ENCODE measurements around the gene ZBTB24. TPM values are rescaled to one million over a fixed set of nuclear protein-coding genes. Genes with fewer than 3 reads are reported as not detected.
A peak's percentile ranks its signal among the peaks of the same experiment; 100 is the strongest.

ZBTB24 gene
- total RNA-seq, 1 donor from 2014 or later = 4.7 TPM

- H3K36me3 ChIP-seq (ENCODE audit: control insufficient read depth in 3 of 3, insufficient read depth in 3 of 3, low read length in 3 of 3) = peaks cover 10 to 29% (median 10%) of the 10 kb centered on the region in 3 donors
- H3K9ac ChIP-seq (ENCODE audit: low read depth in 1 of 3, low read length in 3 of 3) = no peak overlapping the region
- H3K9me3 ChIP-seq (ENCODE audit: control insufficient read depth in 3 of 3, low read length in 3 of 3) = no peaks in the 10 kb centered on the region
- no peak overlapping the region for H3K4me3 ChIP-seq (ENCODE audit: low read length in 3 of 3)
- H3K4me1 ChIP-seq (ENCODE audit: control insufficient read depth in 3 of 3, insufficient read depth in 3 of 3, low read length in 3 of 3) = peaks cover 0 to 1% (median under 1%) of the 10 kb centered on the region in 3 donors
- H3K27me3 ChIP-seq (ENCODE audit: control insufficient read depth in 3 of 3, insufficient read depth in 3 of 3, low read length in 3 of 3) = no peaks in the 10 kb centered on the region
- no peak overlapping the region for H3K27ac ChIP-seq (ENCODE audit: low read depth, low read length)
These were observed 35.9 kb downstream of the ZBTB24 start for GRCh38 chr6:109447087-109447486.

- no peak overlapping the region for H3K9ac ChIP-seq (ENCODE audit: low read depth in 1 of 3, low read length in 3 of 3)
- H3K9me3 ChIP-seq (ENCODE audit: control insufficient read depth in 3 of 3, low read length in 3 of 3) = no peaks in the 10 kb centered on the region
- H3K27me3 ChIP-seq (ENCODE audit: control insufficient read depth in 3 of 3, insufficient read depth in 3 of 3, low read length in 3 of 3) = no peaks in the 10 kb centered on the region
- H3K4me3 ChIP-seq (ENCODE audit: low read length in 3 of 3) = no peak overlapping the region
- peaks cover under 1 to 7% (median 6%) of the 10 kb centered on the region in 3 donors for H3K4me1 ChIP-seq (ENCODE audit: control insufficient read depth in 3 of 3, insufficient read depth in 3 of 3, low read length in 3 of 3)
- H3K27ac ChIP-seq (ENCODE audit: low read depth, low read length) = no peak overlapping the region
- peaks cover 6 to 25% (median 12%) of the 10 kb centered on the region in 3 donors for H3K36me3 ChIP-seq (ENCODE audit: control insufficient read depth in 3 of 3, insufficient read depth in 3 of 3, low read length in 3 of 3)
These were observed 36.5 kb downstream of the ZBTB24 start for GRCh38 chr6:109446541-109446940.

- no peak overlapping the region for H3K4me3 ChIP-seq (ENCODE audit: low read length in 3 of 3)
- H3K27ac ChIP-seq (ENCODE audit: low read depth, low read length) = no peak overlapping the region
- no peaks in the 10 kb centered on the region for H3K9me3 ChIP-seq (ENCODE audit: control insufficient read depth in 3 of 3, low read length in 3 of 3)
- H3K36me3 ChIP-seq (ENCODE audit: control insufficient read depth in 3 of 3, insufficient read depth in 3 of 3, low read length in 3 of 3) = peaks cover 5 to 25% (median 12%) of the 10 kb centered on the region in 3 donors
- H3K27me3 ChIP-seq (ENCODE audit: control insufficient read depth in 3 of 3, insufficient read depth in 3 of 3, low read length in 3 of 3) = no peaks in the 10 kb centered on the region
- peaks cover 5 to 12% (median 11%) of the 10 kb centered on the region in 3 donors for H3K4me1 ChIP-seq (ENCODE audit: control insufficient read depth in 3 of 3, insufficient read depth in 3 of 3, low read length in 3 of 3)
- H3K9ac ChIP-seq (ENCODE audit: low read depth in 1 of 3, low read length in 3 of 3) = no peak overlapping the region
These were observed 36.9 kb downstream of the ZBTB24 start for GRCh38 chr6:109446072-109446471.

GRCh38 chr6:109445382-109445781 is 37.6 kb downstream of the ZBTB24 start:
- Histone ChIP-seq H3K4me1 (ENCODE audit: control insufficient read depth in 3 of 3, insufficient read depth in 3 of 3, low read length in 3 of 3) (peaks cover 7 to 14% (median 12%) of the 10 kb centered on the region in 3 donors), H3K27ac (ENCODE audit: low read depth, low read length) (no peak overlapping the region), H3K36me3 (ENCODE audit: control insufficient read depth in 3 of 3, insufficient read depth in 3 of 3, low read length in 3 of 3) (peaks cover 5 to 25% (median 12%) of the 10 kb centered on the region in 3 donors), H3K9me3 (ENCODE audit: control insufficient read depth in 3 of 3, low read length in 3 of 3) (no peaks in the 10 kb centered on the region), H3K27me3 (ENCODE audit: control insufficient read depth in 3 of 3, insufficient read depth in 3 of 3, low read length in 3 of 3) (no peaks in the 10 kb centered on the region), H3K4me3 (ENCODE audit: low read length in 3 of 3) (no peak overlapping the region), H3K9ac (ENCODE audit: low read depth in 1 of 3, low read length in 3 of 3) (no peak overlapping the region)

- H3K36me3 ChIP-seq (ENCODE audit: control insufficient read depth in 3 of 3, insufficient read depth in 3 of 3, low read length in 3 of 3) = peaks cover 5 to 25% (median 12%) of the 10 kb centered on the region in 3 donors
- no peaks in the 10 kb centered on the region for H3K27me3 ChIP-seq (ENCODE audit: control insufficient read depth in 3 of 3, insufficient read depth in 3 of 3, low read length in 3 of 3)
- no peaks in the 10 kb centered on the region for H3K9me3 ChIP-seq (ENCODE audit: control insufficient read depth in 3 of 3, low read length in 3 of 3)
- H3K4me3 ChIP-seq (ENCODE audit: low read length in 3 of 3) = no peak overlapping the region
- no peak overlapping the region for H3K9ac ChIP-seq (ENCODE audit: low read depth in 1 of 3, low read length in 3 of 3)
- no peak overlapping the region for H3K27ac ChIP-seq (ENCODE audit: low read depth, low read length)
- H3K4me1 ChIP-seq (ENCODE audit: control insufficient read depth in 3 of 3, insufficient read depth in 3 of 3, low read length in 3 of 3) = peaks cover 7 to 21% (median 17%) of the 10 kb centered on the region in 3 donors
These were observed 39.5 kb downstream of the ZBTB24 start for GRCh38 chr6:109443425-109443950.

GRCh38 chr6:109442393-109442924 is 40.6 kb downstream of the ZBTB24 start:
- Histone ChIP-seq H3K9me3 (ENCODE audit: control insufficient read depth in 3 of 3, low read length in 3 of 3) (no peaks in the 10 kb centered on the region), H3K4me3 (ENCODE audit: low read length in 3 of 3) (no peak overlapping the region), H3K9ac (ENCODE audit: low read depth in 1 of 3, low read length in 3 of 3) (no peak overlapping the region), H3K4me1 (ENCODE audit: control insufficient read depth in 3 of 3, insufficient read depth in 3 of 3, low read length in 3 of 3) (peaks cover 7 to 21% (median 17%) of the 10 kb centered on the region in 3 donors), H3K36me3 (ENCODE audit: control insufficient read depth in 3 of 3, insufficient read depth in 3 of 3, low read length in 3 of 3) (peaks cover 5 to 25% (median 12%) of the 10 kb centered on the region in 3 donors), H3K27me3 (ENCODE audit: control insufficient read depth in 3 of 3, insufficient read depth in 3 of 3, low read length in 3 of 3) (no peaks in the 10 kb centered on the region), H3K27ac (ENCODE audit: low read depth, low read length) (no peak overlapping the region)

GRCh38 chr6:109441069-109441816 is 41.8 kb downstream of the ZBTB24 start:
- Histone ChIP-seq H3K9ac (ENCODE audit: low read depth in 1 of 3, low read length in 3 of 3) (peak overlapping the region; percentile 86 to 94 (median 87)), H3K27me3 (ENCODE audit: control insufficient read depth in 3 of 3, insufficient read depth in 3 of 3, low read length in 3 of 3) (no peaks in the 10 kb centered on the region), H3K4me1 (ENCODE audit: control insufficient read depth in 3 of 3, insufficient read depth in 3 of 3, low read length in 3 of 3) (peaks cover 7 to 21% (median 17%) of the 10 kb centered on the region in 3 donors), H3K27ac (ENCODE audit: low read depth, low read length) (peak overlapping the region; percentile 81), H3K4me3 (ENCODE audit: low read length in 3 of 3) (peak overlapping the region; percentile 89 to 94 (median 91)), H3K9me3 (ENCODE audit: control insufficient read depth in 3 of 3, low read length in 3 of 3) (no peaks in the 10 kb centered on the region), H3K36me3 (ENCODE audit: control insufficient read depth in 3 of 3, insufficient read depth in 3 of 3, low read length in 3 of 3) (peaks cover 2 to 24% (median 7%) of the 10 kb centered on the region in 3 donors)

- Histone ChIP-seq H3K9ac (ENCODE audit: low read depth in 1 of 3, low read length in 3 of 3) (peak within 1 kb of the TSS; percentile 86 to 94 (median 87)), H3K4me1 (ENCODE audit: control insufficient read depth in 3 of 3, insufficient read depth in 3 of 3, low read length in 3 of 3) (peaks cover 7 to 21% (median 17%) of the 10 kb centered on the region in 3 donors)
These were observed 42.5 kb downstream of the ZBTB24 start, which contains the start of the genes PPIL6 and SMPD2 for GRCh38 chr6:109440331-109441068. Gene PPIL6, minus strand, starts transcription at chr6:109440628. Its CDS starts 38 bp downstream, at chr6:109440590. Gene SMPD2, plus strand, starts transcription at chr6:109440724. Its CDS starts 398 bp downstream, at chr6:109441122.

GRCh38 chr6:109436041-109436440 is 47.0 kb downstream of the ZBTB24 start:
- Histone ChIP-seq H3K36me3 (ENCODE audit: control insufficient read depth in 3 of 3, insufficient read depth in 3 of 3, low read length in 3 of 3) (no peaks in the 10 kb centered on the region), H3K27ac (ENCODE audit: low read depth, low read length) (no peak overlapping the region), H3K4me3 (ENCODE audit: low read length in 3 of 3) (no peak overlapping the region), H3K9ac (ENCODE audit: low read depth in 1 of 3, low read length in 3 of 3) (no peak overlapping the region), H3K4me1 (ENCODE audit: control insufficient read depth in 3 of 3, insufficient read depth in 3 of 3, low read length in 3 of 3) (peaks cover 1 to 10% (median 6%) of the 10 kb centered on the region in 3 donors), H3K27me3 (ENCODE audit: control insufficient read depth in 3 of 3, insufficient read depth in 3 of 3, low read length in 3 of 3) (no peaks in the 10 kb centered on the region), H3K9me3 (ENCODE audit: control insufficient read depth in 3 of 3, low read length in 3 of 3) (no peaks in the 10 kb centered on the region)

More at GRCh38 chr6:109440331-109441068, 42.5 kb downstream of the ZBTB24 start, which contains the start of the genes PPIL6 and SMPD2:
- peak within 1 kb of the TSS; percentile 81 for H3K27ac ChIP-seq (ENCODE audit: low read depth, low read length)
- H3K4me3 ChIP-seq (ENCODE audit: low read length in 3 of 3) = peak within 1 kb of the TSS; percentile 89 to 94 (median 91)
- peaks cover 2 to 20% (median 6%) of the 10 kb centered on the region in 3 donors for H3K36me3 ChIP-seq (ENCODE audit: control insufficient read depth in 3 of 3, insufficient read depth in 3 of 3, low read length in 3 of 3)
- H3K9me3 ChIP-seq (ENCODE audit: control insufficient read depth in 3 of 3, low read length in 3 of 3) = no peaks in the 10 kb centered on the region
- H3K27me3 ChIP-seq (ENCODE audit: control insufficient read depth in 3 of 3, insufficient read depth in 3 of 3, low read length in 3 of 3) = no peaks in the 10 kb centered on the region
